Skin epidermis (tissue), 12 donors: ENCODE measurements around the gene LIME1.

Experiments
- H3K27ac ChIP-seq, 21 experiments: fragments of 200-600 bp; sonication (generic) in 11 of 21; one replicate each; pipeline ENCODE4 v1.5.0; 2020; ENCODE audit warnings: mild to moderate bottlenecking in 3 of 21, inconsistent platforms in 2 of 21, moderate library complexity in 2 of 21
- H3K4me3 ChIP-seq, 7 experiments: fragments of 200-600 bp; sonication (generic) in 2 of 7; one replicate each; pipeline ENCODE4 v1.5.0; 2020; ENCODE audit warnings: inconsistent platforms in 2 of 7, mild to moderate bottlenecking in 2 of 7, moderate library complexity in 1 of 7

Gene LIME1

DNA sequence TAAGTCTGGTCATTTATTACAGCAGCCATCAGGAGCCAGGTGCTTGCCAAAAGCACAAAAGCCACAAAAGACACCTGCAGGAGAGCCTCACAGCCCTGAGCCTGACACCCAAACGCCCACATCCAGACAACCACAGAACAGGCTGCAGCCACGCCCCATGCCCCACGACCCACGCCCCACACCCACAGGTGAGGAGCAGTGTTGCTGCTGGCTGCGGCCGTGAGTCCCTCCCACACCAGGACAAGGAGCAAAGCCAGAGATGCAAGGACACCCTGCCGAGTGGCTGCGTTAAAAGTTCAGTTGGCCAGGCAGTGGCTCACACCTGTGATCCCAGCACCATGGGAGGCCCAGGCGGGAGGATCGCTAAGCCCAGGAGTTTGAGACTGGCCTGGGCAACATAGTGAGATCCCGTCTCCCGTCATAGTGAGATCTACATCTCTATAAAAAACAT lies 46.1 kb downstream of the LIME1 start:
- no peak overlapping the region for H3K27ac ChIP-seq
- no peak overlapping the region for H3K4me3 ChIP-seq

DNA sequence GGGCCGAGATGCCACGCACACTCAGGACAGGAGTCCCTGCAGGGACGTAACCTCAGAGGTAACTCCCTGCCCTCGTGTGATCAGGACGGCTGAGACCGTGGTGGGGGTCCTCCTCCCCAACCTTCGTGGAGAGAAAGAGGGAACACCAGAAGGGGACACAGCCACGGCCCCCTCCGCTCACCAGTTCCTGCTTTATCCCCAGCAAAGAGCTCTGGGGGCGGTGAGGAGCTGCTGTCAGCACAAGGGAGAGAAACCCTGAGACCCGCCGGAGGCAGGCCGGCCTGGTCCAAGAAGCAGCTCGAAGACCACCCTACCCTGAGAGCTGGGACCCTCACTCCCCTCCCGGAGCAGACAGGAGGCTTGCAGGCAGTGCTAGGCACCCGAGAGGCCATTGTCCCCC lies 47.5 kb downstream of the LIME1 start:
- H3K27ac ChIP-seq: no peak overlapping the region
- no peak overlapping the region for H3K4me3 ChIP-seq

DNA sequence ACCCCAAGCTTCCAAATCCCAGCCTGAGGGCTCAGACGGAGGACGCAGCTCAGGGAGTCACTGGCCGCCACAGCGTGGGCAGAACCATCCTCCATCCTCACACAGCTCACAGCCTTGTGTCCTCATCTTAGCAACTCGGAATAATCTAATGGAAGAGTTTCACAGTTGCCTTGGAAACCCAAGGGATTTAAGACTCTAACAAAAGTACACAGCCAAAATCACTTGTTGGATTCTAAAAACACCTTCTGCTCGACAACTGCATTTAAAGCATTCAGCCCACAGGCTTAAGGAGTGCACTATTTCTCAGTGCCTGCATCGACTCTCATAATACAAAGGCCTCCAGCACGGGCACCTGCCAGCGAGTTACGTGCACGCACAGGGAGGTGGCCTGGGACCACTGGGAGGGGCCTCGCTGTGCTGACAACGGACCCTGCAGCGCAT lies 49.2 kb downstream of the LIME1 start:
- Histone ChIP-seq H3K27ac (no peak overlapping the region), H3K4me3 (no peak overlapping the region)

DNA sequence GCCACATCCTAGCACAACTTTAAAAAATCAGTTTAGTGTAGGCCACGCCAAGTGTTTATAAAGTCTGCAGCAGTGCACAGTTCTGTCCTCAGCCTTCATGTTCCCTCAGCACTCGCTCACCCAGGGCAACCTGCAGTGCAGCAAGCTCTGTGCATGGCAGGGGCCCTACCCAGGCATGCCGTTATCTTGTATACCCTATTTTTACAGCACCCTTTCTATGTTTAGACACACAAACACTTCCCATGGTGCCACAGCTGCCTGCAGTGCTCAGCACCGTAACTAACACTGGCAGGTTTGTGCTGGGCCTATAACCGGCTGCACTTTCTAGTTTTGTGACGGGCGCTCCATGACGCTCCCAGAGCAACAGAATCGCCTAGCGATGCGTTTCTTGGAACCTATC lies 50.8 kb downstream of the LIME1 start:
- Histone ChIP-seq H3K4me3 (no peak overlapping the region), H3K27ac (no peak overlapping the region)

DNA sequence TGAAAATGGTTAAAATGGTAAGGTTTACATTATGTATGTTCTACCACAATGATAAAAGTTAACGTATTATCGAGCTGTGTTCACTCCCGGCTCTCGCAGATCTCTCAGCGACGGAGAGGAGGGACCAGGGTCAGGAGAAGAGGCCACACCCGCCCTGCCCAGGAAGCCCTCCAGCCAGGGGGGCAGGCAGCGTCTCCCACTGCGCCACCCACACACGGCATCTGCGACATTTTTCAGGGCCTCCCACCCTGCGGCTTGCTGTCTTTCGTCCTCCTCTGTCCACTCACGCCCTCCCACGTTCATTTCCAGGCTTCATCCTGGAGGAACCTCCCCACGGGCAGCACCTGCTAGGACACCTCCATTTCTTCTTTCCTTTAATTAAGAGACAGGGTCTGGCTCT lies 51.3 kb downstream of the LIME1 start:
- Histone ChIP-seq H3K4me3 (no peak overlapping the region), H3K27ac (no peak overlapping the region)
